Colonic mucosa (tissue), 4 donors: ENCODE results near the gene ACSM4. TPM values are rescaled to one million over a fixed set of nuclear protein-coding genes. Genes with fewer than 3 reads are reported as not detected.

Source experiments
- DNase-seq: peaks from one replicate; pipeline ENCODE4 v3.0.0-alpha.2; 2020
- H3K27ac ChIP-seq: fragments of 200-600 bp; one replicate; pipeline ENCODE4 v1.8.0; 2021
- H3K27me3 ChIP-seq: fragments of 200-600 bp; one replicate; pipeline ENCODE4 v1.8.0; 2021
- H3K36me3 ChIP-seq: fragments of 200-600 bp; one replicate; pipeline ENCODE4 v1.8.0; 2021
- H3K4me1 ChIP-seq: fragments of 200-600 bp; one replicate; pipeline ENCODE4 v1.8.0; 2021; ENCODE audit warnings: mild to moderate bottlenecking
- H3K4me3 ChIP-seq: fragments of 200-600 bp; one replicate; pipeline ENCODE4 v1.8.0; 2021
- H3K9ac ChIP-seq, 2 donors: one replicate each; pipeline ENCODE4 v1.7.0; 2013; ENCODE audit warnings: control low read depth in 2 of 2, low read depth in 2 of 2, low read length in 2 of 2
- H3K9me3 ChIP-seq: fragments of 200-600 bp; one replicate; pipeline ENCODE4 v1.8.0; 2021
- CTCF ChIP-seq: fragments of 200-600 bp; IDR thresholded peaks from one replicate; pipeline ENCODE4 v1.8.0; 2022; ENCODE audit warnings: antibody characterized with exemption, mild to moderate bottlenecking
- intact Hi-C: fragments of 100-400 bp; cut with DNase I; formaldehyde crosslinking; loops from one replicate; pipeline ENCODE4 v1.14.1; 2022
- total RNA-seq, 2 donors: library from RNA; stranded (reverse); fragmentation: NEBNext Ultra II Directional in 1 of 2; extraction: Animal tissue kit (Norgen Biotek cat#: 25700) in 1 of 2; gene quantifications; one replicate each; pipeline ENCODE4 v1.2.1, GENCODE V29; 2021
- donor health status: healthy.
- donor health status: DM: no; HTN: no; CAD: no.
- donor health status: DM: no; HTN: no; CAD: no.

Gene ACSM4
- total RNA-seq, 2 donors from 2014 or later, result not detected

DNA sequence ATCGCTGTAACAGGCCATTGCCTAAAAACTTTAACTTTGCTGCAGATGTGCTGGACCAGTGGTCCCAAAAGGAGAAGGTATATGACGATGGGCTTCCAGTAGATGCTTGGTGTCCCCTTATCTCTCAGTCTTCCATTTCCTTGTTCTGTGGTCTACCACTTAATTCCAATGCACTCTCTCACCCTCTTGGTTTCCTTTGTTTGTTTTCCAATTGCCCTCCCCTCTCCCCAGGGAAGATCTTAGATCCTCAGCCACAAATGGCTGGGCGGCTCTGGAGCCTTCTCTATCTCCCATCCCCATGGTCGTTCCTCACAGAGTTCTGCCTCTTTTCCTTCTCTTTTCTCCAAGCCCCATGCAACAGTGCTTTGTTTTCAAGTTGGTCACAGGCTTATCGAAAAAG, 584 bp downstream of the ACSM4 start:
- no peak for TF ChIP-seq CTCF
- H3K27ac ChIP-seq, result no peak overlapping the region
- H3K9ac ChIP-seq, result no peak overlapping the region
- intact Hi-C loops, result no loop called here
- no peaks in the 10 kb centered on the region for H3K27me3 ChIP-seq
- no peak for DNase-seq
- H3K4me3 ChIP-seq, result no peak overlapping the region
- H3K4me1 ChIP-seq, result no peaks in the 10 kb centered on the region
- H3K36me3 ChIP-seq, result no peaks in the 10 kb centered on the region
- no peaks in the 10 kb centered on the region for H3K9me3 ChIP-seq

DNA sequence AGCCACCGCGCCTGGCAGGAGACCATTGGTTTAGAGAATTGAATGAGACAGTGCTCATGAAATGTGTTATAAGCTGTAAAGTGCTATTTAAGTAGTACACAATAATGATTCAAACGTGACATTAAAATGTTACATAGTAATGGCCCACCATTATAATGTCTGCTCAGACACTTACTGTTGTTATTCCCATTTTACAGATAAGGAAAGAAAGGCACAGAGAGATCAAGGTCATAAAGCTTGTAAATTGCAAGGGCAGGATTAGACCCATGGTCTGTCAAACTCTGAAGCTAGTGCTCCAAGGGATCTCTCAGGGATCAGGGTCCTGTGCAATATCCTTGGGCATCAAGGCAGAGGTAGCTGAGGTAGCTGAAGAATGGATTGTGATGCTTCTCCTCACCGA, 6.2 kb downstream of the ACSM4 start:
- intact Hi-C loops, result no loop called here
- H3K27ac ChIP-seq, result no peak overlapping the region
- TF ChIP-seq CTCF, result no peak
- no peak for DNase-seq
- no peaks in the 10 kb centered on the region for H3K36me3 ChIP-seq
- H3K4me3 ChIP-seq, result no peak overlapping the region
- H3K9me3 ChIP-seq, result no peaks in the 10 kb centered on the region
- no peaks in the 10 kb centered on the region for H3K27me3 ChIP-seq
- H3K4me1 ChIP-seq, result no peaks in the 10 kb centered on the region
- no peak overlapping the region for H3K9ac ChIP-seq

- no peak for DNase-seq
- no peaks in the 10 kb centered on the region for H3K9me3 ChIP-seq
- H3K36me3 ChIP-seq, result no peaks in the 10 kb centered on the region
- H3K4me3 ChIP-seq, result no peak overlapping the region
- H3K27ac ChIP-seq, result no peak overlapping the region
- H3K9ac ChIP-seq, result no peak overlapping the region
- no peak for TF ChIP-seq CTCF
- intact Hi-C loops, result no loop called here
- H3K27me3 ChIP-seq, result no peaks in the 10 kb centered on the region
- H3K4me1 ChIP-seq, result no peaks in the 10 kb centered on the region
Observed at GRCh38 chr12:7319930-7320329, 16.1 kb downstream of the ACSM4 start.

DNA sequence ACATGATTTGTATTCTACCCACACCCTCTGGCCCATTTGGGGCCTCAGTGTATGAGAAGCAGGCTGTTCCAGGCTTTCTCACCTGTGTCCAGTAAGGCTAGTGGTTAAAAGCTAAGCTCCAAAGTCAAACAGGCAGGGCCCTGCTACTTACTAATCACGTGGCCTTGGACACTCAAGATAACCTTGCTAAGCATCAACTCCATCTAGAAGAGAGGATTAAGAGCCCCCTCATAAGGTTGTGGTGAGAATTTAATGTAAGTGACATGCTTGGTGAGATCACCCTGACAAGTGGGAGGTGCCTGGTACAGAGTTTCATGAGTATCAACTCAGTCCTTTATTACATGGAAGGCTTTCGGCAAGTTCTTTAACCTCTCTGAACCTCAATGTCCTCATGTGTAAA, 17.8 kb downstream of the ACSM4 start:
- Histone ChIP-seq H3K9ac (no peak overlapping the region), H3K27me3 (no peaks in the 10 kb centered on the region), H3K4me1 (no peaks in the 10 kb centered on the region), H3K27ac (no peak overlapping the region), H3K4me3 (no peak overlapping the region), H3K9me3 (no peaks in the 10 kb centered on the region), H3K36me3 (no peaks in the 10 kb centered on the region)
- intact Hi-C loops, result no loop called here
- no peak for DNase-seq
- TF ChIP-seq CTCF, result no peak

DNA sequence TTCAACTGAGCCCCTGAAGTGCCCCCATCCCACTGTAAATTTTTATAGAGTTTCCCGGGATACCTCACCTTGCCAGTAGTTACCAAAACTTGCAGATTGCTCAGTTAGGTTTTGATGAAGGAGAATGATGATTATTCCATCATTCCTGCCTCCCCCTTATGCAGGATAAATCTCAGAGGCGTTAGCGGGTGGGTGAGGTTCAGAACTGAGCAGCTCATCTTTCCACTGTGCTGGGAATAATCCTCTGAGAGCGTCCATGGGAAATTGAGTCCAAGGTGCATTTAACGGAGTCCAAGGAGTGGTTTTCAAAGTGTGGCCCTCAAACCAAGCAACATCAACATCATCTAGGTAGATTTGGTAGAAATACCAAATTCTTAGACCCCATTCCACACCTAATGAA, 18.7 kb downstream of the ACSM4 start:
- Histone ChIP-seq H3K9ac (no peak overlapping the region), H3K27me3 (no peaks in the 10 kb centered on the region), H3K36me3 (no peaks in the 10 kb centered on the region), H3K27ac (no peak overlapping the region), H3K4me3 (no peak overlapping the region), H3K9me3 (no peaks in the 10 kb centered on the region), H3K4me1 (no peaks in the 10 kb centered on the region)
- no peak for TF ChIP-seq CTCF
- DNase-seq, result no peak
- intact Hi-C loops, result no loop called here

DNA sequence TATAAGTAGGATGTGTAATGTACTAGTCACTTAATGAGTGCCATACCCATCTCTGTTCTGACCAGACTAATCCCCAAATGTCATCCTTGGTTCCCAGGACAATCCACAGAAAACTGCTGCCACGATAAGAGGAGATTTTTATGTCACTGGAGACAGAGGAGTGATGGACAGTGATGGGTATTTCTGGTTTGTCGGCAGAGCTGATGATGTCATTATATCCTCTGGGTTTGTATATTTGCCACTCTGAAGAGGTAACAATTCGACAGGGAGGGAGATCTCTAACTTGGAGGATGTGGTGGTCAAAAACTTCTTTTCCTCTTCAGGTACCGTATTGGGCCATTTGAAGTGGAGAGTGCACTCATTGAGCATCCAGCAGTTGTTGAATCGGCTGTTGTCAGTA, 20.3 kb downstream of the ACSM4 start:
- H3K9me3 ChIP-seq, result no peaks in the 10 kb centered on the region
- no peak overlapping the region for H3K27ac ChIP-seq
- no peaks in the 10 kb centered on the region for H3K36me3 ChIP-seq
- no peaks in the 10 kb centered on the region for H3K27me3 ChIP-seq
- H3K9ac ChIP-seq, result no peak overlapping the region
- intact Hi-C loops, result no loop called here
- no peak for TF ChIP-seq CTCF
- H3K4me3 ChIP-seq, result no peak overlapping the region
- H3K4me1 ChIP-seq, result no peaks in the 10 kb centered on the region
- DNase-seq, result no peak
